Stomach (tissue), 9 donors: ENCODE data around the gene KCNG4. TPM values are rescaled to one million over a fixed set of nuclear protein-coding genes. Genes with fewer than 3 reads are reported as not detected.

ENCODE experiments used
- DNase-seq, 2 donors: peaks; one replicate each; pipeline versions ENCODE4 v3.0.0 to v3.0.0-alpha.2; 2013 to 2019
- H3K27ac ChIP-seq, 5 donors: fragments of 200-600 bp in 4 of 5; sonication (generic) in 4 of 5; one replicate each; pipeline ENCODE4 v1.5.1; 2013 to 2019; ENCODE audit warnings: mild to moderate bottlenecking in 1 of 5, moderate library complexity in 1 of 5
- H3K27me3 ChIP-seq, 3 donors: fragments of 200-600 bp; sonication (generic); one replicate each; pipeline ENCODE4 v1.5.1; 2017 to 2019; ENCODE audit warnings: mixed run types in 1 of 3
- H3K36me3 ChIP-seq, 4 donors: fragments of 200-600 bp; sonication (generic); 1 replicate in 3 of 4; 2 replicates in 1 of 4; pipeline ENCODE4 v1.5.1; 2016 to 2019
- H3K4me1 ChIP-seq, 4 donors: fragments of 200-600 bp; sonication (generic); one replicate each; pipeline ENCODE4 v1.5.1; 2016 to 2019
- H3K4me3 ChIP-seq, 4 donors: fragments of 200-600 bp; sonication (generic) in 3 of 4; one replicate each; pipeline ENCODE4 v1.5.1; 2016 to 2019; ENCODE audit warnings: mild to moderate bottlenecking in 1 of 4
- H3K9me3 ChIP-seq, 4 donors: fragments of 200-600 bp; sonication (generic); one replicate each; pipeline ENCODE4 v1.5.1; 2016 to 2019
- CTCF ChIP-seq, 7 experiments: fragments of 450-650 bp in 4 of 7; fragments of 200-600 bp in 3 of 7; sonication (generic) in 3 of 7; IDR thresholded peaks; one replicate each; pipeline ENCODE4 v1.5.1; 2016 to 2019; ENCODE audit warnings: antibody characterized with exemption in 7 of 7, control low read depth in 2 of 7, mild to moderate bottlenecking in 1 of 7
- EP300 ChIP-seq: sonication (generic); formaldehyde crosslinking; IDR thresholded peaks from one replicate; pipeline ENCODE4 v1.6.1; 2017; ENCODE audit warnings: antibody characterized with exemption
- POLR2A ChIP-seq, 4 donors: fragments of 450-650 bp; IDR thresholded peaks; one replicate each; pipeline ENCODE4 v1.6.1; 2016; ENCODE audit warnings: antibody characterized with exemption in 4 of 4, control low read depth in 2 of 4, mild to moderate bottlenecking in 1 of 4, moderate library complexity in 1 of 4
- POLR2AphosphoS5 ChIP-seq, 3 donors: sonication (generic); formaldehyde crosslinking; IDR thresholded peaks; one replicate each; pipeline ENCODE4 v1.6.1; 2016; ENCODE audit warnings: antibody characterized with exemption in 3 of 3
- WGBS, 5 donors: extraction: QIAGEN DNeasy Blood & Tissue Kit in 3 of 5; methylation state at CpG; one replicate each; pipeline versions ENCODE4 v1.1.5 to v1.1.7; 2013 to 2018; 5-methylcytosine and 5-hydroxymethylcytosine counted together
- intact Hi-C: fragments of 100-400 bp; cut with DNase I; formaldehyde crosslinking; loops from one replicate; pipeline ENCODE4 v1.15.1; 2023; ENCODE audit warnings: low total_unique reads
- polyA plus RNA-seq, 3 donors: library from polyadenylated mRNA; stranded (reverse); fragments of 200-250 nt; gene quantifications; one replicate each; pipeline ENCODE4 v1.2.3, GENCODE V29; 2013
- total RNA-seq, 5 donors: library from RNA; depleted of rRNA; stranded (reverse); fragments of >200 nt; gene quantifications; one replicate each; pipeline versions ENCODE4 v1.1.0 to v1.2.3, GENCODE V29; 2014 to 2016
- donor health status: healthy with polysubstance abuse.
- donor health status: Bipolar disorder and iron deficiency.
- donor health status: healthy.

The KCNG4 gene
- total and polyA plus RNA-seq, 8 donors = not detected

DNA sequence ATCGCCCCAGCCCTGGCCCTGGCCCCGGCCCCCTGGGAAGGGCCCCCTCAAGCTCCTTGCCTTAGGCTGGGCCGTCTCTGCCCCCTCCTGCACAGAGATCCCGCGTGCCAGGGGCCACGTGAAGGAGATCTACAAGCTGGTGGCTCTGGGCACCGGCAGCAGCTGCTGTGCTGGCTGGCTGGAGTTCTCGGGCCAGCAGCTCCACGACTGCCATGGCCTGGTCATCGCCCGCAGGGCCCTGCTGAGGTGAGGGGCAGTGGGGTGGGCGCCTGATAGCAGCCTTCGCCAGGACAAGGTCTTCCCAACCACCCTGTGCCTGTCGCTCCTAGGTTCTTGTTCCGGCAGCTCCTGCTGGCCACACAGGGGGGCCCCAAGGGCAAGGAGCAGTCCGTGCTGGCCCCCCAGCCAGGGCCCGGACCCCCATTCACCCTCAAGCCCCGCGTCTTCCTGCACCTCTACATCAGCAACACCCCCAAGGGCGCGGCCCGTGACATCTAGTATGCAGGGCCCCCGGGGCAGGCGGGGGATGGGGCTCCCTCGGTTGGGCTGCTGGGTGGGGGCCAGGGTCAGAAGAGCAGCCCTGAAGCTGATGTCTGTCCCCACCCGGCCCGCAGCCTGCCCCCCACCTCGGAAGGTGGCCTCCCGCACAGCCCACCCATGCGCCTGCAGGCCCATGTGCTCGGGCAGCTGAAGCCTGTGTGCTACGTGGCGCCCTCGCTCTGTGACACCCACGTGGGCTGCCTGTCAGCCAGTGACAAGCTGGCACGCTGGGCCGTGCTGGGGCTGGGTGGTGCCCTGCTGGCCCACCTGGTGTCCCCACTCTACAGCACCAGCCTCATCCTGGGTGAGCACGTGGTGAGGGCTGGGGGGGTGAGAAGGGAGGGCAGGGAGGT lies 44.4 kb downstream of the KCNG4 start:
- intact Hi-C loops = loop anchor here (10.0 kb wide), 1 partner anchor 221 kb away; no protein-coding TSS in a partner anchor
- H3K9me3 ChIP-seq = no peaks in the 10 kb centered on the region
- H3K4me1 ChIP-seq = no peaks in the 10 kb centered on the region
- TF ChIP-seq POLR2A (IDR thresholded peaks at IDR 0.05) (no peak), POLR2AphosphoS5 (IDR thresholded peaks at IDR 0.05) (no peak)
- peaks cover 0 to 30% (median 10%) of the 10 kb centered on the region in 3 donors for H3K27me3 ChIP-seq
- WGBS, 5 donors = 78 to 87% (median 81%) methylated on average over 20 to 38 of the region's 38 CpGs; no CpG with 5 or more reads in 1 of the 5 donors
- H3K36me3 ChIP-seq = no peaks in the 10 kb centered on the region
- DNase-seq = no peak
- H3K4me3 ChIP-seq = no peak overlapping the region
- H3K27ac ChIP-seq = no peak overlapping the region

DNA sequence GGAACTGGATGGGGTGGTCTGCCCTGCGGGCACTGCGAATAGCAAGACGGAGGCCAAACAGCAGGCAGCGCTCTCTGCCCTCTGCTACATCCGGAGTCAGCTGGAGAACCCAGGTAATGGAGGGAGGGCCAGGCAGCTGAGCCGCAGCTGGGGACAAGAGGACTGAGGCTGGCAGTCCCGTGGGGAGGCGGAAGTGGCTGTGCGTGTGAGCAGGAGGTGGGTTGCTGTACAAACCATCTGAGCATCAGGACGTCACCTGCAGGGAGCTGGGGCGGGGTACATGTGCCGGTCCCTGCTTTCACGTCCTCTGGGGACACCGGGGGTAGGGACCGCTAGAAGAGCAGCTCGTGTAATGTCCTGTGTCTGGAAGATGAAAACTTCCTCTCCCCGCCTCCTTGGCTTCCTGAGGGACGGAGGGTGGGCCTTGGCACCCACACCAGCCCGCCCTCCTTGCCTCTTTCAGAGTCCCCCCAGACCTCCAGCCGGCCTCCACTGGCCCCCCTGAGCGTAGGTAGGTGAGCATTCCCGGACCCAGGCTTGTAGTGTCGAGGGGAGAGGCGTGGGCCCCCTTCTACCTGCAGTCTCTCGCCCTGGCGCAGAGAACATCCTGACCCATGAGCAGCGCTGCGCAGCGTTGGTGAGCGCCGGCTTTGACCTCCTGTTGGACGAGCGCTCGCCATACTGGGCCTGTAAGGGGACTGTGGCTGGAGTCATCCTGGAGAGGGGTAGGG lies 45.2 kb downstream of the KCNG4 start:
- H3K27ac ChIP-seq = no peak overlapping the region
- TF ChIP-seq EP300 (no peak), CTCF (IDR thresholded peaks at IDR 0.05) (no peak), POLR2A (IDR thresholded peaks at IDR 0.05) (no peak), POLR2AphosphoS5 (IDR thresholded peaks at IDR 0.05) (no peak)
- no peak overlapping the region for H3K4me3 ChIP-seq
- intact Hi-C loops = loop anchor here (10.0 kb wide), 1 partner anchor 220 kb away; no protein-coding TSS in a partner anchor
- WGBS, 5 donors = 54 to 72% (median 69%) methylated on average over 24 to 34 of the region's 34 CpGs
- no peak for DNase-seq
- no peaks in the 10 kb centered on the region for H3K9me3 ChIP-seq
- H3K4me1 ChIP-seq = no peaks in the 10 kb centered on the region
- H3K27me3 ChIP-seq = peaks cover 0 to 30% (median 10%) of the 10 kb centered on the region in 3 donors
- H3K36me3 ChIP-seq = no peaks in the 10 kb centered on the region

DNA sequence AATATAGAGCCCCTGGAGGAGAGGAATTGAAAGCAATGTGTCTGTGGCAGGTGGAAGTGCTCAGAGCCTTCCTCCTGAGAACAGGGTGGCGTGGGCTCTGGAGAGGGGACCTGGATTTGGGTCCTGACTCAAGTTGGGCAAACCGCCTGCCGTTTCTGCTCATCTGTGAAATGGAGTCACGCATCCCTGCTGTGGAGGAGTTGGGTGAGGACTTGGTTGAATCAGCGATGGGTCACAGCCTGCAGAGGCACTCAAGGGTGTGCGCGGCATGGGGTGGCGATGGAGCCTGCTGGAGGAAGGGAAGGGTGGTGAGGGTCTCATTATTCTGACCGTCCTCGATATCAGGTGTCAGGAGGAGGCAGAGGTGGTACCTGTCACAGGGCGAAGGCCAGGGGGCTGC lies 45.8 kb downstream of the KCNG4 start:
- H3K9me3 ChIP-seq = no peaks in the 10 kb centered on the region
- intact Hi-C loops = loop anchor here (10.0 kb wide), 1 partner anchor 219 kb away; no protein-coding TSS in a partner anchor
- H3K27me3 ChIP-seq = peaks cover 0 to 30% (median 10%) of the 10 kb centered on the region in 3 donors
- no peaks in the 10 kb centered on the region for H3K4me1 ChIP-seq
- H3K4me3 ChIP-seq = no peak overlapping the region
- 86 to 90% (median 89%) methylated on average over 11 of the region's 11 CpGs for WGBS, 5 donors
- H3K36me3 ChIP-seq = no peaks in the 10 kb centered on the region
- no peak overlapping the region for H3K27ac ChIP-seq
- TF ChIP-seq POLR2A (IDR thresholded peaks at IDR 0.05) = no peak
- TF ChIP-seq CTCF (IDR thresholded peaks at IDR 0.05) = no peak
- DNase-seq = no peak

DNA sequence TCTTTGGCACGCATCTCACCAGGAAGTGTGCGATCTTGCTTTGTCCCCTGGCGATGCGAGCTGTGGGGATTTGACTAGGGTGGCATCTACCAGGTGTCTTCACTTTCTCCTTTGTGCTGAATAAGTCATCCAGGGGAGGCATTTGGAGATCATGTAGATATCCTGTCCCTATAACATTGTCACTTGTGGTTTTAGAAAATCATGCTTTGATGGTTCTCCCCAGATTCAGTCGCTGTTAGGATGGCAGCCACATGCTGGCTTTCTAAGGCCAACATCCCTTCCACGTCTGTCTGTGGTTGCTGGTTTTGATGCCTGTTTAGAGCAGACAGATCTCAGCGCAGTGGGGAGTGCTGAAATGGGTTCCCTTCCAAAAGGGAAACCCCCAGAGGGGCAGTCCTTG lies 46.3 kb downstream of the KCNG4 start:
- Histone ChIP-seq H3K27me3 (peaks cover 0 to 30% (median 10%) of the 10 kb centered on the region in 3 donors), H3K36me3 (no peaks in the 10 kb centered on the region), H3K27ac (no peak overlapping the region), H3K9me3 (no peaks in the 10 kb centered on the region), H3K4me3 (no peak overlapping the region), H3K4me1 (no peaks in the 10 kb centered on the region)
- intact Hi-C loops = loop anchor here (10.0 kb wide), 1 partner anchor 219 kb away; no protein-coding TSS in a partner anchor
- TF ChIP-seq EP300 (no peak), CTCF (IDR thresholded peaks at IDR 0.05) (no peak), POLR2AphosphoS5 (IDR thresholded peaks at IDR 0.05) (no peak), POLR2A (IDR thresholded peaks at IDR 0.05) (no peak)
- 80 to 86% (median 83%) methylated on average over 7 of the region's 7 CpGs for WGBS, 5 donors
- DNase-seq = no peak
